ENCODE results near the gene WWTR1. TPM values are rescaled to one million over a fixed set of nuclear protein-coding genes. Genes with fewer than 3 reads are reported as not detected.
A peak's percentile ranks its signal among the peaks of the same experiment; 100 is the strongest.

Gene WWTR1
- total RNA-seq, 1 experiment from 2014 or later: 79.7 TPM

DNA sequence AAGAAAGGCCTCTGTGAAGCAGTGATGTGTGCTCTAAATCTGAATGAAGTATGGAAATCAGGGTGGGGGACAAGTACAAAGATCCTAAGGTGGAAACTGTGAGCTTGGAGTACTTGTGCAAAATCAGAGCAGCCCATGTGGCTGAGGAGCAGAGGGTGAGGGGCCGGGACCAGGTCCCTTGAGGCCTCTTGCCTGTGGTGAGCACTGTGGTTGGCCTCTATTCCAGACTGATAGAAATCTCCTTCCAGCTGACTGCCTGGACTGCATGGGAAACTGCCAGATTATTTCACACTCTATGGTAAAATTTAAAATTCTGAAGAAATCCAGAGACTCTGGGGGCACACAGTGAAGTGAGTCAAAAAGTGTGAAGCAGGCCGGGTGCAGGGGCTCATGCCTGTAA is 101.9 kb downstream of the WWTR1 start:
- Histone ChIP-seq H3K4me1 (ENCODE audit: insufficient read depth, low read length) (peaks cover 53% of the 10 kb centered on the region), H3F3A (ENCODE audit: low read length, unreplicated experiment) (peaks cover 6% of the 10 kb centered on the region), H3K4me3 (ENCODE audit: low read length) (no peak overlapping the region), H3K9me3 (ENCODE audit: low read length) (no peaks in the 10 kb centered on the region), H3K36me3 (ENCODE audit: low read depth, low read length) (peaks cover 27% of the 10 kb centered on the region), H4K20me1 (ENCODE audit: low read length) (no peaks in the 10 kb centered on the region), H2AFZ (ENCODE audit: low read length) (no peak overlapping the region), H3K9me2 (replicated peaks; ENCODE audit: low read length) (no peaks in the 10 kb centered on the region), H3K9ac (ENCODE audit: low read length) (peak overlapping the region; percentile 65), H3K79me2 (ENCODE audit: low read length) (peaks cover 75% of the 10 kb centered on the region), H3K27ac (ENCODE audit: low read length) (peak overlapping the region; percentile 93), H3K27me3 (ENCODE audit: low read length) (no peaks in the 10 kb centered on the region), H3K4me2 (ENCODE audit: low read length) (peak overlapping the region; percentile 68; the same call in 1 of the 2 replicates)
- TF ChIP-seq EZH2 (IDR thresholded peaks at IDR 0.05; ENCODE audit: low read length, unreplicated experiment) (no peak), EZH2phosphoT487 (IDR thresholded peaks at IDR 0.05; ENCODE audit: borderline replicate concordance, low read length) (no peak)
- TF ChIP-seq, protein P1, sequence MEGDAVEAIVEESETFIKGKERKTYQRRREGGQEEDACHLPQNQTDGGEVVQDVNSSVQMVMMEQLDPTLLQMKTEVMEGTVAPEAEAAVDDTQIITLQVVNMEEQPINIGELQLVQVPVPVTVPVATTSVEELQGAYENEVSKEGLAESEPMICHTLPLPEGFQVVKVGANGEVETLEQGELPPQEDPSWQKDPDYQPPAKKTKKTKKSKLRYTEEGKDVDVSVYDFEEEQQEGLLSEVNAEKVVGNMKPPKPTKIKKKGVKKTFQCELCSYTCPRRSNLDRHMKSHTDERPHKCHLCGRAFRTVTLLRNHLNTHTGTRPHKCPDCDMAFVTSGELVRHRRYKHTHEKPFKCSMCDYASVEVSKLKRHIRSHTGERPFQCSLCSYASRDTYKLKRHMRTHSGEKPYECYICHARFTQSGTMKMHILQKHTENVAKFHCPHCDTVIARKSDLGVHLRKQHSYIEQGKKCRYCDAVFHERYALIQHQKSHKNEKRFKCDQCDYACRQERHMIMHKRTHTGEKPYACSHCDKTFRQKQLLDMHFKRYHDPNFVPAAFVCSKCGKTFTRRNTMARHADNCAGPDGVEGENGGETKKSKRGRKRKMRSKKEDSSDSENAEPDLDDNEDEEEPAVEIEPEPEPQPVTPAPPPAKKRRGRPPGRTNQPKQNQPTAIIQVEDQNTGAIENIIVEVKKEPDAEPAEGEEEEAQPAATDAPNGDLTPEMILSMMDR (conservative IDR thresholded peaks at IDR 0.05; ENCODE audit: low read depth, low read length): no peak
- ChIA-PET CTCF (interaction anchor here (0.8 kb wide), 1 partner anchor 20 kb away, joined by 3 read pairs; no protein-coding TSS in a partner anchor), POLR2A (ENCODE audit: unreplicated experiment) (interaction anchor here (0.7 to 0.8 kb wide), 2 partner anchors 25 to 182 kb away, joined by 3 to 7 read pairs; no protein-coding TSS in a partner anchor)
- DNase-seq (no peak), ATAC-seq (no peak)
- intact Hi-C loops (cut with micrococcal nuclease): loop anchor here (1.0 kb wide), 4 partner anchors 20 to 102 kb away; partner anchors contain the start of gene WWTR1
- BruUV-seq (replicated peaks): no TSS peak

DNA sequence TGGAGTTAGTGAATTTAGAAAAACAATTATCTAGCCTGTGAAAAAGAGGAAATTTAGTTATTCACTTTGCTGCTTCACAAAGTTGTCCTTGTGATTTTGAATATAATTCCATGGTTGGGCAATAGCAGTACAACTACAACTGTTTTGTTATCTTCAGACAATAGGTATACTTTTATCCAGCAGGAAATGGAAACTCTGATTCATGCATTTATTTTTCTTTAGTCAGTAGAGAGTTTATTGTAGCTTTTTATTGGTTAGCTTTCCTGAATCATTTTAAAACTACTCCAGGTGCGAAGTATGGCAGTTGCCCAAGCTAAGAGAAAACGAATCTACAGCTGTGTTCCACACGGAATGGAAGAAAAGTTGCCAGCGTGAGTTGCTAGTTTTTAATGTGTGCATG is 103.0 kb downstream of the WWTR1 start:
- no TSS peak for BruUV-seq (replicated peaks)
- peak; percentile 68 for ATAC-seq
- Histone ChIP-seq H3K9me3 (ENCODE audit: low read length) (no peaks in the 10 kb centered on the region), H3K36me3 (ENCODE audit: low read depth, low read length) (peaks cover 21% of the 10 kb centered on the region), H3K4me2 (ENCODE audit: low read length) (peak overlapping the region; percentile 68), H3K27ac (ENCODE audit: low read length) (peak overlapping the region; percentile 93), H3K27me3 (ENCODE audit: low read length) (no peaks in the 10 kb centered on the region), H3K9ac (ENCODE audit: low read length) (peak overlapping the region; percentile 71), H3K79me2 (ENCODE audit: low read length) (peaks cover 68% of the 10 kb centered on the region), H3F3A (ENCODE audit: low read length, unreplicated experiment) (peaks cover 6% of the 10 kb centered on the region), H3K9me2 (replicated peaks; ENCODE audit: low read length) (no peaks in the 10 kb centered on the region), H3K4me1 (ENCODE audit: insufficient read depth, low read length) (peaks cover 51% of the 10 kb centered on the region), H2AFZ (ENCODE audit: low read length) (no peak overlapping the region), H4K20me1 (ENCODE audit: low read length) (no peaks in the 10 kb centered on the region), H3K4me3 (ENCODE audit: low read length) (peak overlapping the region; percentile 31; the same call in 1 of the 2 replicates)
- ChIA-PET CTCF (interaction anchor here (0.5 to 1.4 kb wide), 2 partner anchors 14 to 104 kb away, joined by 3 to 5 read pairs; no protein-coding TSS in a partner anchor), POLR2A (ENCODE audit: unreplicated experiment) (interaction anchor here (0.5 to 1.2 kb wide), 9 partner anchors 9 to 1045 kb away, joined by 3 to 10 read pairs (median 4); no protein-coding TSS in a partner anchor)
- TF ChIP-seq EZH2phosphoT487 (IDR thresholded peaks at IDR 0.05; ENCODE audit: borderline replicate concordance, low read length) (no peak), EZH2 (IDR thresholded peaks at IDR 0.05; ENCODE audit: low read length, unreplicated experiment) (no peak)
- TF ChIP-seq, protein P1 (conservative IDR thresholded peaks at IDR 0.05; ENCODE audit: low read depth, low read length): no peak
- intact Hi-C loops (cut with micrococcal nuclease): loop anchor here (1.0 kb wide), 4 partner anchors 21 to 103 kb away; partner anchors contain the start of gene WWTR1
- DNase-seq: peak; percentile 97

All from PC-3 (cell line).